ENCODE data around the gene SELENOO.

GRCh38 chr22:50173311-50173982 is 27.4 kb upstream of the SELENOO start:
- no peak for TF ChIP-seq CTCF (IDR thresholded peaks at IDR 0.05)
- no peak for TF ChIP-seq POLR2A (IDR thresholded peaks at IDR 0.05)
- TF ChIP-seq EP300 (IDR thresholded peaks at IDR 0.05), result no peak

Measured in tibial nerve (tissue), 4 donors.